Left ventricle myocardium superior (tissue), 1 donor: ENCODE results near the gene ZNF205. TPM values are rescaled to one million over a fixed set of nuclear protein-coding genes. Genes with fewer than 3 reads are reported as not detected.
"Not testable (repeated sequence)": the region's sequence is repeated elsewhere in the genome, so short reads cannot be mapped to it uniquely, and the experiment has no call there.

ENCODE experiments used
- ATAC-seq: fragments of 200-7000 bp; cut with Tn5 transposase; one replicate; pipeline ENCODE4 v1.9.1; 2020; ENCODE audit warnings: mild to moderate bottlenecking, moderate library complexity
- DNase-seq: peaks from one replicate; pipeline ENCODE4 v3.0.0-alpha.2; 2020
- intact Hi-C: fragments of 100-400 bp; cut with micrococcal nuclease; formaldehyde crosslinking; loops from one replicate; pipeline ENCODE4 v1.11.0; 2022
- total RNA-seq: library from RNA; stranded (reverse); fragmentation: NEBNext Ultra II Directional; extraction: Animal tissue kit (Norgen Biotek cat#: 25700); gene quantifications from one replicate; pipeline ENCODE4 v1.2.1, GENCODE V29; 2021
- donor health status: DM: no; HTN: yes; CAD: no; lungs with severe emphysema.

Gene ZNF205
- total RNA-seq, 1 donor from 2014 or later = 8.8 TPM

- intact Hi-C loops, DNase-seq, ATAC-seq: not testable (repeated sequence)
These were observed 29.0 kb upstream of the ZNF205 start for GRCh38 chr16:3083408-3083807.

GRCh38 chr16:3084491-3084890 is 27.9 kb upstream of the ZNF205 start:
- intact Hi-C loops = no loop called here
- no peak for DNase-seq
- ATAC-seq = no peak

GRCh38 chr16:3084969-3085670 is 27.3 kb upstream of the ZNF205 start:
- ATAC-seq (no peak), DNase-seq (no peak)
- intact Hi-C loops = no loop called here

- intact Hi-C loops = no loop called here
- ATAC-seq = no peak
- no peak for DNase-seq
These were observed 26.4 kb upstream of the ZNF205 start for GRCh38 chr16:3085868-3086595.

- ATAC-seq (peak; percentile 67), DNase-seq (no peak)
- intact Hi-C loops = no loop called here
These were observed 25.7 kb upstream of the ZNF205 start for GRCh38 chr16:3086596-3087242.

DNA sequence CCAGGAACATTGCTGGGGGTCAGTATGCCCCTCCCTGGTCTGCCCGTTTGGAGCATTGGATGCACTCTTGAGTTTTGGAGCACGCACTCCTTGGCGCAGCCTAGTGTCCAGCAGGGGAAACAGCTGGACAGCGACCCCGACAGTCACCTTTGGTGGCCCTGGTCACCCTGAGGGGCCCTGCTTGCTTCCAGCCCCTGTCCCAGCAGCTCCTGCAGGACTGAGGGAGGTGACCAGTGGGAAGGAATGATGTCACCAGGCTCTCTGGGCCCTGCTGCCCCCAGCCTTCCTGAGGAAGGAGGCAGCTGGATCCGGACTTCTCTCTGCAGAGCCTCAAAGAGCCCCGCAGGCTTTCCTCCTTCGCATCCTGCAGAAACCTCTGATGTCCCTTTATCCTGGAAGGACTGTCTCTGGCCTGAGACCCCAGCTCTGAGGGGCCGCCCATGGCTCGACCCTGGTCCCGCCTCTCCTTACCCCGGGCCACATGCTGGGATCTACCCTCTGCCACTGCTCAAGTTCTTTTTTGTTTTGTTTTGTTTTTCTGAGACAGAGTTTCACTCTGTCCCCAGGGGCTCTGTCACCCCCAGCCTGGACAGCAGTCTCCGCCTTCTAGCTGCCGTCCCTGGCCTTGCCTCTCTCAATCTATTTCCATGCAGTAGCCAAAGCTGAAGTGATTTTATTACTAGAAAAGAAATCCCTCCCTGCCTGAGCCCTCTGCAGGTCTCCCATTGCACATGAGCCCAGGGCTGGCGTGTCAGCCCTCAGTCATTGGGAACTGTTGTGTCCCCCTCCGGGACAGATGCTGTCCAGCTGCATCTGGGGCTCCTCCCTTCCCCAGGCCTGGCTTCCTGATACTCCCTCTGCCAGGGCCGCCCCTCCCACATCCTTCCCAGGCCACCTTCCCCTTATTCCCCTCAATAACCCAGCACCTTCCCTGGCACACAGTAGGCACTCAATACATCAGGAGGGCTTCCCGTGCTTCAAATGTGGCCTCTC is 24.8 kb upstream of the ZNF205 start:
- intact Hi-C loops = no loop called here
- ATAC-seq = peak; percentile 72
- peak; percentile 60 for DNase-seq

- intact Hi-C loops = no loop called here
- ATAC-seq (no peak), DNase-seq (no peak)
These were observed 23.9 kb upstream of the ZNF205 start for GRCh38 chr16:3088450-3088849.

DNA sequence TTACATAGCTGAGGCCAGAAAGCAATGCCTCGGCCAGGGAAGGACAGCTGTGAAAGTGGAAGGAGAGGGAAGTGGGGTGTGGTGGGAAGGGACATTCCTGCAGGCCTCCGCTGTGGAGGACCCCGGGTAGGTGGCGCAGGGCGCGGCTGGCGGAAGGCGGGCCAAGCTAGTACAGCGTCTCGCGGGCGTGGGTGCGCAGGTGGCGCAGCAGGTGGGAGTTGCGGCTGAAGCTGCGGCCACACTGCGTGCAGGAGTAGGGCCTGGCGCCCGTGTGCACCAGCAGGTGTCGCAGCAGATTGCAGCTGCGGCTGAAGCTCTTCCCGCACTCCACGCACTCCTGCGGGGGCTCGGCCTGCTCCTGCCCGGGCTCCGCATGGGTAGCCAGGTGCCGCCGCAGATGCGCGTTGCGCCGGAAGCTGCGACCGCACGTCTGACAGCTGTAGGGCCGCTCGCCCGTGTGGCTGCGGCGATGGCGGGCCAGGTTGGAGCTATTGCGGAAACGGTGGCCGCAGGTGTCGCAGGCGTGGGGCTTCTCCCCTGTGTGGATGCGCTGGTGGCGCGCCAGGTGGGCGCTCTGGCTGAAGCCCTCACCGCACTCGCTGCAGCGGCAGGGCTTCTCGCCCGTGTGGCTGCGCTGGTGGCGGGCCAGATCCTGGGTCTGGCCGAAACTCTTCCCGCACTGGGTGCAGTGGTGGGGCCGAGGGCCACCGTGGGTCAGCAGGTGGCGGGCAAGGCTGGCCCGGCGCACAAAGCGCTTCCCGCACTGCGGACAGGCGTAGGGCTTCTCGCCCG is 23.3 kb upstream of the ZNF205 start:
- intact Hi-C loops = no loop called here
- DNase-seq (no peak), ATAC-seq (no peak)

DNA sequence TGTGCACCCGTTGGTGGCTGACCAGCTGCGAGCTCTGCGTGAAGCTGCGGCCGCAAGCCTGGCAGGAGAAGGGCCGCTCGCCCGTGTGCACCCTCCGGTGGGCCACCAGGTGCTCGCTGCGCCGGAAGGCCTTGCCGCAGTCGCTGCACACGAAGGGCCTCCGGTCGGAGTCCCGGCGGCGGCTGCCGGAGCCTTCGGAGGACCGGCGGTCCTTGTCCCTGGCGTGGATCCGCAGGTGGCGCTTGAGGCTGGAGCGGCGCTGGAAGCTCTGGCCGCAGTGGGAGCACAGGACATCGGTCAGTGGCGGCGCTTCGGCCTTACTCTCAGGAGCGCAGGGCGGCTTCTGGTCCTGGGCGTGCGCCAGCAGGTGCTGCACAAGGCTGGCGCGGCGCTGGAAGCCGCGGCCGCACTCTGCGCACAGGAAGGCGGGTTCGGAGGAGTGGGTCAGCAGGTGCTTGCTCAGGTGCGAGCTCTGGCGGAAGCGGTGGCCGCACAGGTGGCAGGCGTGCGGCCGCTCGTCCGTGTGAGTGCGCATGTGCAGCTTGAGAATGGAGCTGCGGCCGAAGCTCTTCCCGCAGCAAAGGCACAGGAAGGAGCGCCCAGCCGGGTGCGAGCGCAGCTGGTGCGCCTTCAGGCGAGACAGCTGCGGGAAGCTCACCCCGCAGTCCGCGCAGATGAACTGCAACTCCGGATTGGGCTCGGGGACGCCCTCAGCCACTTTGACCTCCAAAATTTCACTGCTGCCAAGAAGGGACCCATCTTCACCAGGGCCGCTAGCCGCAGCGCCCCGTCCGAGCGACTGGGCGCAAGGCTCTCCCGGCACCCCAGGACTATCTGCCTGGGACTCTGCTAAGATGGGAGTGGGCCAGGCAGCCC is 22.4 kb upstream of the ZNF205 start:
- ATAC-seq (no peak), DNase-seq (no peak)
- intact Hi-C loops = no loop called here

- ATAC-seq = no peak
- intact Hi-C loops = no loop called here
- DNase-seq = no peak
These were observed 20.8 kb upstream of the ZNF205 start for GRCh38 chr16:3091551-3091950.

DNA sequence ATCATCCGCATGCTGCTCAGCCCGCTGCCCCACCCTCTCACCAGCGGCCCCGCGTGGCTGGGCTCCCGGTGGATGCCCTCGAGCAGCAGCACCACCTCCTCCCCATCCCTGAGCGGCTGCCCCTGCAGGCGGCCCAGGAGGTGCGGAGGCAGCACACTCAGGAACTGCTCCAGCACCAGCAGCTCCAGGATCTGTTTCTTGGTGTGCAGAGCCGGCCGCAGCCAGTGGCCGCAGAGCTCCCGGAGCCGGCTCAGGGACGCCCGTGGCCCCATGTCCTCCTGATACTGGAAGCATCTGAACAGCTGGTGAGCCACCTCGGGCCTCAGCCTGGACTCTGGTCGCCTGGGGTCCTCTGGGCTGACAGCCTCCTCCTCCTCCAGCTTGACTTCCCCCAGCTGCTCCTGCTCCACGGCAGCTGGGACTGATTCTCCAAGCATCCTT is 19.9 kb upstream of the ZNF205 start:
- no peak for DNase-seq
- no peak for ATAC-seq
- intact Hi-C loops = no loop called here

DNA sequence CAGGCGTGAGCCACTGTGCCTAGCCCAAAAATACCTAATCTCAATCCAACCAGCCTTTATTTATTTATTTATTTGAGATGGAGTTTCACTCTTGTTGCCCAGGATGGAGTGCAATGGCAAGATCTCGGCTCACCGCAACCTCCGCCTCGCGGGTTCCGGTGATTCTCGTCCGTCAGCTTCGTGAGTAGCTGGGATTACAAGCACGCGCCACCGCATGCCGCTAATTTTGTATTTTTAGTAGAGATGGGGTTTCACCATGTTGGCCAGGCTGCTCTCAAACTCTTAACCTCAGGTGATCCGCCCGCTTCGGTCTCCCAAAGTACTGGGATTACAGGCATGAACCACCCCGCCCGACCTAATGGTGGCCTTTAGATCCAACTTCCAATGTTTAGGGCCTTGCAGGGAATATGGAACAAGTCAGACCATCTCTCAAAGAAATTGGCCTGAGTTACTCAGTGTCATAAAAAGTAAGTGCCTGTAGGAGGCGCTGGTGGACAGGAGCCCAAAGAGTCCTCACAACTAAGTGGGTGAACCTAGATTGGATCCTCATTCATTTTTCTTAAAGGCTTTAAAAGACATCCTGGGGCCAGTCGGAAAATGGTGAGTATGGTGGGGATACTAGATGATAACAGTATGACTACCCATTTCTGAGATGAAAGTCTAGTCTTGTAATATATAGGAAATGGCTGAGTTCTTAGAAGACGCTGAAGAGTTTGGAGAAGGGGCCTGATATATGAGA is 17.9 kb upstream of the ZNF205 start:
- intact Hi-C loops = no loop called here
- DNase-seq (no peak), ATAC-seq (no peak)

DNA sequence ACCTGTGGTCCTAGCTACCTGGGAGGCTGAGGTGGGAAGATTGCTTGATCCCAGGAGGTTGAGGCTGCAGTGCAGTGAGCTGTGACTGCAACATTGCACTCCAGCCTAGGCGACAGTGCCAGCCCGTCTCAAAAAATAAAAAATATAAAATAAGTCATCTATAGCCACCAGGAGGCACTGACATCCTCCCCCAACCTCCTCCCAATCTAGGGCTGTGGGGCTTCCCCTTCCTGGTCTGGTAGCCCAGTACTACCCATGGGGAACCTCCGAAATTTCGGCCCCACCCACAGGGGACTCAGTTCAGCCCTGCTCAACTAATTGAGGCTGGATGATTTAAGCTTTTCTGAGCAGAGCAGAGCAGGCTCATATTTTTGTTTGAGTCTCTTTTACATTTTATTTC is 16.5 kb upstream of the ZNF205 start:
- no peak for DNase-seq
- ATAC-seq = peak; percentile 19
- intact Hi-C loops = no loop called here

- intact Hi-C loops = no loop called here
- no peak for ATAC-seq
- DNase-seq = no peak
These were observed 16.0 kb upstream of the ZNF205 start for GRCh38 chr16:3096362-3096761.

DNA sequence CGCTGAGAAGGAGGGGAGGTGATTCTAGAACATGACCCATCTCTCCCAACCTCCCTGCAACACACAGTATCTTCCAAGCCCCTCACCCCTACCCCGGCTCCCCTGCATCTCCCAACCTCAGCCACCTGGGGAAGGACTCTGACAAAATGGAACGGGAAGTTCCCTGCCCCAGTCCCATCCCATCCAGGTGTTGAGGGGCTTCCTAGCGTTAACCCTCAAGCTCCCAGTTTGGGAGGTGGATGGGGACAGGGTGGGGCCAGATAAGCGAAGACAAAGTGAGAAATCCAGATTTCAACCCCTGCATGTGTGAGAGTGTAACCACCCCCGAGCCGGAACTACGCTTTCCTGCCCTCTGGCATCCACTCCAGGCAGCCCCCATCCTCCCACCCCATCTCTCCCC is 15.1 kb upstream of the ZNF205 start:
- intact Hi-C loops = no loop called here
- no peak for ATAC-seq
- DNase-seq = no peak

- ATAC-seq (no peak), DNase-seq (no peak)
These were observed 13.7 kb upstream of the ZNF205 start, which contains the start of gene ZSCAN10 for GRCh38 chr16:3098459-3099394. ZSCAN10 (minus strand) TSS chr16:3099294; CDS start chr16:3092937, 6,357 bp downstream.

More at GRCh38 chr16:3098459-3099394, 13.7 kb upstream of the ZNF205 start, which contains the start of gene ZSCAN10:
- intact Hi-C loops = no loop called here
